Cardiac muscle cell (in vitro differentiated cells and primary cell): Measurements from ENCODE around the gene SLC2A11. TPM values are rescaled to one million over a fixed set of nuclear protein-coding genes. Genes with fewer than 3 reads are reported as not detected.
A peak's percentile ranks its signal among the peaks of the same experiment; 100 is the strongest.

Experiments used
- DNase-seq, 2 donors: peaks; one replicate each; pipeline versions ENCODE4 v3.0.0 to v3.0.0-alpha.2; 2010 to 2017; ENCODE audit warnings: low read depth in 1 of 2, low spot score in 1 of 2
- H3K27ac ChIP-seq: fragments of 200-600 bp; sonication (generic); 2 replicates; pipeline ENCODE4 v1.5.1; 2016
- H3K27me3 ChIP-seq: fragments of 200-600 bp; sonication (generic); 2 replicates; pipeline ENCODE4 v1.6.0; 2016; ENCODE audit warnings: control low read depth
- H3K36me3 ChIP-seq: fragments of 200-600 bp; sonication (generic); 2 replicates; pipeline ENCODE4 v1.5.1; 2016; ENCODE audit warnings: control low read depth
- H3K4me1 ChIP-seq: fragments of 200-600 bp; sonication (generic); 2 replicates; pipeline ENCODE4 v1.8.1; 2017; ENCODE audit warnings: low read depth, mild to moderate bottlenecking, mixed run types
- H3K4me3 ChIP-seq: fragments of 200-600 bp; sonication (generic); 2 replicates; pipeline ENCODE4 v1.5.1; 2016; ENCODE audit warnings: mild to moderate bottlenecking
- H3K9me3 ChIP-seq: fragments of 200-600 bp; sonication (generic); 2 replicates; pipeline ENCODE4 v1.5.1; 2017; ENCODE audit warnings: low read depth, mild to moderate bottlenecking, control low read depth
- polyA plus RNA-seq: library from polyadenylated mRNA; unstranded; fragments of >200 nt; fragmentation: Nextera tagmentation; extraction: Ambion mirVana; gene quantifications from 2 replicates; pipeline ENCODE4 v1.2.1, GENCODE V29; 2016
- total RNA-seq: library from RNA; depleted of rRNA; stranded (reverse); fragments of >200 nt; gene quantifications from 2 replicates; pipeline ENCODE4 v1.2.3, GENCODE V29; 2016
- TF ChIP-seq, protein P1 (sequence below): IDR thresholded peaks from 2 replicates; pipeline ENCODE4 v1.5.1; 2012; ENCODE audit warnings: low read depth, mild to moderate bottlenecking, low read length

The SLC2A11 gene
- total and polyA plus RNA-seq, 2 experiments from 2014 or later = 28.5 to 37.9 TPM

DNA sequence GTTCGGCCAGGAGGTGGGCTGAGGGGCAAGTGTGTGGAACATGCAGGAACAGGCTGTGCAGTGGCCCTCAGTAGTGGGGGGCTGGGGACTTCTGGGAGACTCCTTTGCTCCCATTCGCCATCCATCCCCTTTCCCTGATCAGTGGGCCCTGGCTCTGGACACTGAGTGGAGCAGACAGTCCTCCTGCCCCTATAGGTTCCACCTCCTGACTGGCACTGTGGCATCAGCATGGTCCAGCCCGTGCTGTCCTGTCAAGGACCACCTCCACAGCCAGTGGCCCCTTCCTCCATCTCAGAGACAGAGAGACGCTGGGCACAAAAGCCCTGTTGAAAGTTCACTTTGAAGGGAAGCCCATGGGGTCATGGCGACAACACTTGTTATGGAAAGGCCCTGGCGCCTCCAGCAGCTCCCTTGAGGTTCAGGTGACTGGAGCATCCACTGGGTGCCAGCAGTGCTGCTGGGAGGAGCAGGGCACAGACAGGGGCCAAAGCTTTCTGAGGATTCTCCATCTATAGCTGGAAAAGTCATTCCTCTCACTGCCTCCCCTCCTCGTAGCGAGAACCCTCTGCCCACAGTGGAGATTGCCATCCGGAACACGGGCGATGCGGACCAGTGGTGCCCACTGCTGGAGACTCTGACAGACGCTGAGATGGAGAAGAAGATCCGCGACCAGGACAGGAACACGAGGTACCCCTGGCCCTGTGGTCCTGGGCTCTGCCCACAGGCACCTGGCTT, 24.5 kb upstream of the SLC2A11 start:
- Histone ChIP-seq H3K36me3 (peaks cover 9% of the 10 kb centered on the region), H3K4me1 (peaks cover 24% of the 10 kb centered on the region), H3K27me3 (no peaks in the 10 kb centered on the region), H3K9me3 (no peaks in the 10 kb centered on the region), H3K4me3 (no peak overlapping the region), H3K27ac (peak overlapping the region; percentile 66)
- TF ChIP-seq, protein P1, sequence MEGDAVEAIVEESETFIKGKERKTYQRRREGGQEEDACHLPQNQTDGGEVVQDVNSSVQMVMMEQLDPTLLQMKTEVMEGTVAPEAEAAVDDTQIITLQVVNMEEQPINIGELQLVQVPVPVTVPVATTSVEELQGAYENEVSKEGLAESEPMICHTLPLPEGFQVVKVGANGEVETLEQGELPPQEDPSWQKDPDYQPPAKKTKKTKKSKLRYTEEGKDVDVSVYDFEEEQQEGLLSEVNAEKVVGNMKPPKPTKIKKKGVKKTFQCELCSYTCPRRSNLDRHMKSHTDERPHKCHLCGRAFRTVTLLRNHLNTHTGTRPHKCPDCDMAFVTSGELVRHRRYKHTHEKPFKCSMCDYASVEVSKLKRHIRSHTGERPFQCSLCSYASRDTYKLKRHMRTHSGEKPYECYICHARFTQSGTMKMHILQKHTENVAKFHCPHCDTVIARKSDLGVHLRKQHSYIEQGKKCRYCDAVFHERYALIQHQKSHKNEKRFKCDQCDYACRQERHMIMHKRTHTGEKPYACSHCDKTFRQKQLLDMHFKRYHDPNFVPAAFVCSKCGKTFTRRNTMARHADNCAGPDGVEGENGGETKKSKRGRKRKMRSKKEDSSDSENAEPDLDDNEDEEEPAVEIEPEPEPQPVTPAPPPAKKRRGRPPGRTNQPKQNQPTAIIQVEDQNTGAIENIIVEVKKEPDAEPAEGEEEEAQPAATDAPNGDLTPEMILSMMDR = no peak
- DNase-seq = no peak

DNA sequence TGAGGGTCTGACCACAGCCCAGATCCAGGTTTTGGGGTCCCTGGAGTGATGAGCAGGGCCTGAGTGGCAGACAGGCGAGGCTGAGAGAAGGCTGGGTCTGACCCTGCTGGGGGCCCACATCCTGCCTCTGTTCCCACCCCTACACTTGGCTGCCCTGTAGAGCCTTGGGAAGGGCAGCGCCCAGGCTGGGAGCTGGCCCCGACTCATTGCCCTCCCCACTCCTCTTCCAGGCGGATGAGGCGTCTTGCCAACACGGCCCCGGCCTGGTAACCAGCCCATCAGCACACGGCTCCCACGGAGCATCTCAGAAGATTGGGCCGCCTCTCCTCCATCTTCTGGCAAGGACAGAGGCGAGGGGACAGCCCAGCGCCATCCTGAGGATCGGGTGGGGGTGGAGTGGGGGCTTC, 23.8 kb upstream of the SLC2A11 start:
- Histone ChIP-seq H3K4me3 (no peak overlapping the region), H3K4me1 (peaks cover 27% of the 10 kb centered on the region), H3K36me3 (peaks cover 9% of the 10 kb centered on the region), H3K27ac (no peak overlapping the region), H3K9me3 (no peaks in the 10 kb centered on the region), H3K27me3 (no peaks in the 10 kb centered on the region)
- no peak for DNase-seq
- TF ChIP-seq, protein P1 = no peak

DNA sequence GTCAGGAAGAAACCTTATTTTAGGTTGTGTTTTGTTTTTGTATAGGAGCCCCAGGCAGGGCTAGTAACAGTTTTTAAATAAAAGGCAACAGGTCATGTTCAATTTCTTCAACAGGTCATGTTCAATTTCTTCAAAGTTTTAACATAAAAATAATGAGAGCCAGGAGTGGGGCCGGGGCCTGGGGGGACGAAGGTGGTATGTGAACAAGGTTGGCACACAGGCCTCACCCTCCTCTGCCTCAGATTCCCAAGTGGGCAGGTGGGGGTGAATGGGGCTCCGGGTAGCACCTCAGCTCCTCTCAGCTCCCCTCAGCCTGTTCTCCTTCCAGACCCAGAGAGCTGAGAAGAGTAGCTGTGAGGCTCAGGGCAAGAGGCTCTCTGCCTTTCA, 23.3 kb upstream of the SLC2A11 start:
- DNase-seq = no peak
- Histone ChIP-seq H3K9me3 (no peaks in the 10 kb centered on the region), H3K27me3 (no peaks in the 10 kb centered on the region), H3K4me1 (peaks cover 27% of the 10 kb centered on the region), H3K4me3 (no peak overlapping the region), H3K27ac (peak overlapping the region; percentile 80), H3K36me3 (peaks cover 9% of the 10 kb centered on the region)
- TF ChIP-seq, protein P1 = no peak

DNA sequence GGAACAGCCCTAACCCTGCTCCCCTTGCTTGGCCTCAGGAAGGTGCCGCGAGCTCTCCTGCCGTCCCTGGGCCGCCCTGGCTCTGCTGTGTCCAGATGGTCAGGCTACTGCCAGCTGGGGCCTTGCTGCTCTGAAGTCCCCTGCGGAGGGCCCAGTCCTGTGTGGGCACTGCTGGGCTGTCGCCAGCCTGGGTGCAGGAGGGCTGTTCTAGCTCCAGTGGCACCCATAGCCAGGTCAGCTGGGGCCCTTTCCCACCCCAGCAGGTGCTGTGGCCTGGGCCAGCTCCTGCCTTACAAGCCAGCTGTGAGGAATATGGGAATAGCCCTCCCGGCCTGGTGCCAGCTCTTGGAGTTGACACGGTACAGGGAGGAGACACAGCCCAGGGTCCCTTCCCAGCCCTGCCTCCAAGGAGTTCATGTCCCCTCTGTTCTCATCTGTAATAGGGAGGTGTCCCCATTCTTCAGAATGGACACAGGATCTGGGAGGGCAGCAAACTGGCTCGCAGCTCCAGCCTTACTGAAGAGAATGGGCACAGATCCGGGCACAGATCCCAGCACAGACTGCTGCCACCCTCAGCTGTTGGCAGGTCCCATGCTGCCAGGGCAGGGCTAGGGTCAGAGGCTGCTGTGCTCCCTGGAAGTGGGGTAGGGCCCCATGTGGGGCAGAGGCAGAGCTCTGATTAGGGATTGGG, 22.7 kb upstream of the SLC2A11 start:
- Histone ChIP-seq H3K27me3 (no peaks in the 10 kb centered on the region), H3K4me3 (no peak overlapping the region), H3K4me1 (peaks cover 27% of the 10 kb centered on the region), H3K27ac (peak overlapping the region; percentile 80), H3K36me3 (peaks cover 9% of the 10 kb centered on the region), H3K9me3 (no peaks in the 10 kb centered on the region)
- TF ChIP-seq, protein P1 = no peak
- no peak for DNase-seq

DNA sequence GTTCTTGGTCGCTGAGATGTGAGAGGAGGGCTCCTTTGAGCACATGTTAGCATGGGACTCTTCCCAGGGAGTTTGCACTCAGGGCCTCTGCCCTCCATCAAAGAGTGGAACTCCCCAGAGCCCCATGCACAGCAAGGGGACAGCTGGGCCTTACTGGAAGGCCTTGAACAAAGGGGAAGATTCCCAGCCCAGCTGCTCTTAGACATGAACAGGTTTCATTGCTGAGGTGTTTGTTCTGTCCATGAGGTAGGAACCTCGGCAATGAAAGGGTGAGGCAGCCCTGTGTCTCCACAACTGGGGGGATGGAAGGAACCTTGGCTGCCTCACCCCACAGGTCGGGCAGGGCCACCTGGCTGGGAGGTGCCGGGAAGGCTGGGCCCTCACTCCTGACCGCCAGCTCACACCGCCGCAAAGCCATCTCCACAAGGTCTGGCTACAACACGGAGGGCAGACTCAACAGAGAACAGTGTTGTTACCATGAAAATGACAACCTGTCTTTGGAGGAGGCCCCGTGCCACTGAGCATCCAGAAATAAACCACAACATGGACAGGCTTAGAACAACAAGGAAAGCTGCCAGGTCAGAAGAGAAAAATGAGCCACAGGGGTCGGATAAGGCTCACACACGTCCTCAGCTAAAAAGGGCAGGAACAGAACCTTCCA, 22.1 kb upstream of the SLC2A11 start:
- TF ChIP-seq, protein P1 = no peak
- DNase-seq = no peak
- no peaks in the 10 kb centered on the region for H3K27me3 ChIP-seq
- H3K27ac ChIP-seq = peak overlapping the region; percentile 80
- no peak overlapping the region for H3K4me3 ChIP-seq
- H3K9me3 ChIP-seq = no peaks in the 10 kb centered on the region
- H3K36me3 ChIP-seq = peaks cover 9% of the 10 kb centered on the region
- peaks cover 27% of the 10 kb centered on the region for H3K4me1 ChIP-seq
